ENCODE results near the gene POLDIP2. TPM values are rescaled to one million over a fixed set of nuclear protein-coding genes. Genes with fewer than 3 reads are reported as not detected.

Gene POLDIP2
- total RNA-seq, 4 donors from 2014 or later = 37.7 to 53.0 (median 41.2) TPM

DNA sequence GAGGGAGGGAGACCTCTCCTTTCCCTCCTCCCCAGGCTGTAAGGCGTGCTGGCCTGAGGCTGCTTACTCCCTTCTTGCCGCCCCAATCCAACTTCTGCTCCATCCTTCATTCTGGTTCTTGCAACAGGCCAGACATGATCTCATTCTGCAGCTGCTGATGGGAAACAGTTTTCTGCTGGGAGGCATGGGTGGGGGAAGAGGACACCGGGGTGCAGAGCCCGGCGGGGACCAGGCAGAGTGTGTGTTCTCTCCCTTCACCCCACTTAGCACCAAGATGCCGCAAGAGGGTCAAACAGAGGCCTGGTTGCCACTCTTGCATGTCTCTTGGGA is 15.6 kb upstream of the POLDIP2 start:
- TF ChIP-seq POLR2A (IDR thresholded peaks at IDR 0.05) = no peak
- TF ChIP-seq, protein P1, sequence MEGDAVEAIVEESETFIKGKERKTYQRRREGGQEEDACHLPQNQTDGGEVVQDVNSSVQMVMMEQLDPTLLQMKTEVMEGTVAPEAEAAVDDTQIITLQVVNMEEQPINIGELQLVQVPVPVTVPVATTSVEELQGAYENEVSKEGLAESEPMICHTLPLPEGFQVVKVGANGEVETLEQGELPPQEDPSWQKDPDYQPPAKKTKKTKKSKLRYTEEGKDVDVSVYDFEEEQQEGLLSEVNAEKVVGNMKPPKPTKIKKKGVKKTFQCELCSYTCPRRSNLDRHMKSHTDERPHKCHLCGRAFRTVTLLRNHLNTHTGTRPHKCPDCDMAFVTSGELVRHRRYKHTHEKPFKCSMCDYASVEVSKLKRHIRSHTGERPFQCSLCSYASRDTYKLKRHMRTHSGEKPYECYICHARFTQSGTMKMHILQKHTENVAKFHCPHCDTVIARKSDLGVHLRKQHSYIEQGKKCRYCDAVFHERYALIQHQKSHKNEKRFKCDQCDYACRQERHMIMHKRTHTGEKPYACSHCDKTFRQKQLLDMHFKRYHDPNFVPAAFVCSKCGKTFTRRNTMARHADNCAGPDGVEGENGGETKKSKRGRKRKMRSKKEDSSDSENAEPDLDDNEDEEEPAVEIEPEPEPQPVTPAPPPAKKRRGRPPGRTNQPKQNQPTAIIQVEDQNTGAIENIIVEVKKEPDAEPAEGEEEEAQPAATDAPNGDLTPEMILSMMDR (IDR thresholded peaks at IDR 0.05) = no peak
- no peak for DNase-seq
- Histone ChIP-seq H3K27ac (no peak overlapping the region), H3K4me1 (peaks cover 5 to 10% of the 10 kb centered on the region in 2 donors), H3K27me3 (no peaks in the 10 kb centered on the region), H3K4me3 (no peak overlapping the region), H3K9me3 (no peaks in the 10 kb centered on the region), H3K36me3 (no peaks in the 10 kb centered on the region)
- intact Hi-C loops (cut with DNase I; ENCODE audit: low total_unique reads) = no loop called here

DNA sequence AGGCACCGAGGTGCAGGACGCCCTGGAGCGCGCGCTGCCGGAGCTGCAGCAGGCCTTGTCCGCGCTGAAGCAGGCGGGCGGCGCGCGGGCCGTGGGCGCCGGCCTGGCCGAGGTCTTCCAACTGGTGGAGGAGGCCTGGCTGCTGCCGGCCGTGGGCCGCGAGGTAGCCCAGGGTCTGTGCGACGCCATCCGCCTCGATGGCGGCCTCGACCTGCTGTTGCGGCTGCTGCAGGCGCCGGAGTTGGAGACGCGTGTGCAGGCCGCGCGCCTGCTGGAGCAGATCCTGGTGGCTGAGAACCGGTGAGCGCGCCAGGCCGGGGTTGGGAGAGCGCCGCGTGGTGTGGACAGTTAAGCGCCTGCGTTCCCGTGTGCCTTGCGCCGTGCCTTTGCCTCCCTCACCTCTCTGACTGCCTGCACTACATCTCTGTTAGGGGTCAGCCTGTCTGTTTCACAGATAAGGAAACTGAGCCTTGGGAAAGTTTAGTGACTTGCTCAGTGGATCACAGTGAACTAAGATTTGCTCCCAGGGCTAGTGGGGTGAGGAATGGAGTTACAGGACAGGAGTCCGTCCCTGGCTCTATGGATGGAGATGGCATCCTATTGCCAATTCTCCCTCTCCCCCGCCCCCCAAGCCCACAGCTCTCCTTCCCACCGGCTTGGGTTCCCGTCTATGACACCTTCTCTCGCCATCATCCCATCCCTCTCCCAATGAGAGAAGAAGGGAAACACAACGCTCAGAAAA is 15.0 kb upstream of the POLDIP2 start:
- peak overlapping the region; percentile 77 to 83 for H3K27ac ChIP-seq
- H3K36me3 ChIP-seq = no peaks in the 10 kb centered on the region
- intact Hi-C loops (cut with DNase I; ENCODE audit: low total_unique reads) = no loop called here
- TF ChIP-seq, protein P1 (IDR thresholded peaks at IDR 0.05) = no peak
- TF ChIP-seq POLR2A (IDR thresholded peaks at IDR 0.05) = no peak
- H3K9me3 ChIP-seq = no peaks in the 10 kb centered on the region
- H3K4me3 ChIP-seq = peak overlapping the region; percentile 50 to 55
- peaks cover 5 to 10% of the 10 kb centered on the region in 2 donors for H3K4me1 ChIP-seq
- DNase-seq = no peak
- no peaks in the 10 kb centered on the region for H3K27me3 ChIP-seq

DNA sequence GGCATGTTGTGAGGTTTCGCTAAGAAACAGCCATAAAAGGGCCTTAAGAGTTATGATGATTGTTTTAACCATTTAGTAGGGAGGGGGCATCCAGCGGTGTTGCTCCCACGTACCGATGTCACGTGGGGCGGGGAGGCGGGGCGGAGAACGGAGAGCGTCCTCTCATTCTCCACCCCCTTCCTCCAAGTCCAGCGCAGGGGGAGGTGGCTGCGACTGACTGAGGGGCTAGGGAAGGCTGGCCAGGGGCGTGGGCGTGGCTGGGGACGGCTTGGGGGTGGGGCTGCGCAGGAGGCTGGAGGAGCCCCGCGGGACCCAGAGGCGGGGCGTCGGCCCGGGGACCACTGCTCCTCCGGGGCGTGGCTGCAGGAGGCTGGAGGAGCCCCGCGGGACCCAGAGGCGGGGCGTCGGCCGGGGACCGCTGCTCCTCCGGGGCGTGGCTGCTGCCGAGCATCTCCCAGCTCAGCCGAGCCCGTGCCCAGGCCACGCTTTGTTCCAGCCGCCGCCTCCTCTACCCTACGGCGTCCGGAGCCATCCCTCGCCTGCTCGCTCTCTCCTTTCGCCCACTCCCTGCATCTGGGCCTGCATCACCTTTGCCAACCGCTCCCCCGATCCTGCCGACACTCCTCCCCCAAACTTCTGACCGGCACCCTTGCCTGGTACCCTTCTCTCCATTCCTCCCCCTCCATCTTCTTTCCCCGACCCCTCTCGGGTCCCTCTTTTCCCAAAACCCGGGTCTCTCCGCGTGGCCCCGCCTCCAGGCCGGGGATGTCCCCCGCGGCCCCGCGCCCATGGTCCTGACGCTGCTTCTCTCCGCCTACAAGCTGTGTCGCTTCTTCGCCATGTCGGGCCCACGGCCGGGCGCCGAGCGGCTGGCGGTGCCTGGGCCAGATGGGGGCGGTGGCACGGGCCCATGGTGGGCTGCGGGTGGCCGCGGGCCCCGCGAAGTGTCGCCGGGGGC is 14.2 kb upstream of the POLDIP2 start, which contains the start of gene SARM1:
Gene SARM1 (plus strand): TSS at position 450 of the 958 bp plus-strand sequence. CDS start 339 bp downstream, at position 789.
- Histone ChIP-seq H3K4me3 (peak within 1 kb of the TSS; percentile 50 to 55), H3K4me1 (peaks cover 5 to 10% of the 10 kb centered on the region in 2 donors), H3K9me3 (no peaks in the 10 kb centered on the region), H3K27ac (peak within 1 kb of the TSS; percentile 77 to 83), H3K36me3 (no peaks in the 10 kb centered on the region), H3K27me3 (no peaks in the 10 kb centered on the region)
- DNase-seq = peak; percentile 93 to 95
- no peak for TF ChIP-seq POLR2A (IDR thresholded peaks at IDR 0.05)
- TF ChIP-seq, protein P1 (IDR thresholded peaks at IDR 0.05) = no peak
- intact Hi-C loops (cut with DNase I; ENCODE audit: low total_unique reads) = no loop called here

DNA sequence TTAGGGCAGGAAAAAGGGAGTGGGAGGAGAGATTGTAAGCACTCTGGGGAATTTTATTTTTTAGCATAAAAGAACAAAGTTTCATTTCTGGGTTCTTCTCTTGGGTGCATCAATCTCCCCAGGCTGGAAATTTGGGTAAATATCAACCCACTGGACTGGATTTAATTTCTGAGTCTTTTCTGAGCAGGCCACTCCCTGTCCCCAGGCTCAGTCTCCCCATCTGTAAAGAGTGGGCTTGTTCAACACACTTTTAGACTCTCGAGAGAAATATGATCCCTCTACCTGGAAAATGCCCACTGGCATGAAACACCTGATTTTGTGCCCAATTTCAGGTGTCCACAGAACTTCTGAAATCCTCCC is 13.4 kb upstream of the POLDIP2 start:
- Histone ChIP-seq H3K27me3 (no peaks in the 10 kb centered on the region), H3K4me1 (peaks cover 5 to 10% of the 10 kb centered on the region in 2 donors), H3K4me3 (peak overlapping the region; percentile 50 to 55), H3K36me3 (no peaks in the 10 kb centered on the region), H3K9me3 (no peaks in the 10 kb centered on the region), H3K27ac (peak overlapping the region; percentile 77 to 83)
- intact Hi-C loops (cut with DNase I; ENCODE audit: low total_unique reads) = no loop called here
- DNase-seq = no peak
- TF ChIP-seq POLR2A (IDR thresholded peaks at IDR 0.05) = no peak
- TF ChIP-seq, protein P1 (IDR thresholded peaks at IDR 0.05) = no peak
